Upper lobe of right lung (tissue), 1 donor: ENCODE measurements around the gene NT5C2. TPM values are rescaled to one million over a fixed set of nuclear protein-coding genes. Genes with fewer than 3 reads are reported as not detected.
"Not testable (repeated sequence)": the region's sequence is repeated elsewhere in the genome, so short reads cannot be mapped to it uniquely, and the experiment has no call there.

ENCODE experiments used
- ATAC-seq: fragments of 200-7000 bp; cut with Tn5 transposase; one replicate; pipeline ENCODE4 v1.9.1; 2020; ENCODE audit warnings: mild to moderate bottlenecking, moderate library complexity
- DNase-seq: peaks from one replicate; pipeline ENCODE4 v3.0.0-alpha.2; 2020
- H3K27ac ChIP-seq: fragments of 200-600 bp; one replicate; pipeline ENCODE4 v1.8.0; 2022
- H3K27me3 ChIP-seq: fragments of 200-600 bp; one replicate; pipeline ENCODE4 v1.8.0; 2022; ENCODE audit warnings: mild to moderate bottlenecking
- H3K36me3 ChIP-seq: fragments of 200-600 bp; one replicate; pipeline ENCODE4 v1.8.0; 2022
- H3K4me1 ChIP-seq: fragments of 200-600 bp; one replicate; pipeline ENCODE4 v1.8.0; 2022
- H3K4me3 ChIP-seq: fragments of 200-600 bp; one replicate; pipeline ENCODE4 v1.8.0; 2022; ENCODE audit warnings: mild to moderate bottlenecking
- H3K9me3 ChIP-seq: fragments of 200-600 bp; one replicate; pipeline ENCODE4 v1.8.0; 2022
- intact Hi-C: fragments of 100-400 bp; cut with DNase I; formaldehyde crosslinking; loops from one replicate; pipeline ENCODE4 v1.11.0; 2022
- total RNA-seq: library from RNA; stranded (reverse); fragmentation: NEBNext Ultra II Directional; extraction: Animal tissue kit (Norgen Biotek cat#: 25700); gene quantifications from one replicate; pipeline ENCODE4 v1.2.1, GENCODE V29; 2021
- TF ChIP-seq, protein P1 (sequence below): fragments of 200-600 bp; IDR thresholded peaks from one replicate; pipeline ENCODE4 v1.8.0; 2022; ENCODE audit warnings: antibody characterized with exemption
- donor health status: DM: no; HTN: yes; CAD: no; lungs with severe emphysema.

Gene NT5C2
- total RNA-seq, 1 donor from 2014 or later: 92.7 TPM

DNA sequence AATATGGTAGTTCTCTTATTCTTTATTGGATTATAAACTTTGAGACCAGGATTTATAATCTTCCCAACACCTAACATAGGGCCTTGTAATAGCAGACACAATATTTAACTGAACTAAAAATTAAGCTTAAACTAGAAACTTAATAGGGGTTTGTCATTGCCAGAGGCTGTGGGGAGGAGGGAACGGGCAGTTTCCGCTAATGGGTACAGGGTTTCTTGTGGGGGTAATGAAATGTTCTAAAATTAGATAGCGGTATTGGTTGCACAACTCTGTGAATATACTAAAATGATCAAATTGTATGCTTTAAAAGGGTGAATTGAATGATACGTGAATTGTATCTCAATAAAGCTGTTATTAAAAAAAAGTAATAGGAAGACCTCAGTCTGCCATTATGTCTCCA is 45.4 kb downstream of the NT5C2 start:
- Histone ChIP-seq H3K9me3 (no peaks in the 10 kb centered on the region), H3K27me3 (no peaks in the 10 kb centered on the region), H3K4me1 (peaks cover 25% of the 10 kb centered on the region), H3K27ac (no peak overlapping the region), H3K4me3 (no peak overlapping the region), H3K36me3 (peaks cover 9% of the 10 kb centered on the region)
- TF ChIP-seq, protein P1, sequence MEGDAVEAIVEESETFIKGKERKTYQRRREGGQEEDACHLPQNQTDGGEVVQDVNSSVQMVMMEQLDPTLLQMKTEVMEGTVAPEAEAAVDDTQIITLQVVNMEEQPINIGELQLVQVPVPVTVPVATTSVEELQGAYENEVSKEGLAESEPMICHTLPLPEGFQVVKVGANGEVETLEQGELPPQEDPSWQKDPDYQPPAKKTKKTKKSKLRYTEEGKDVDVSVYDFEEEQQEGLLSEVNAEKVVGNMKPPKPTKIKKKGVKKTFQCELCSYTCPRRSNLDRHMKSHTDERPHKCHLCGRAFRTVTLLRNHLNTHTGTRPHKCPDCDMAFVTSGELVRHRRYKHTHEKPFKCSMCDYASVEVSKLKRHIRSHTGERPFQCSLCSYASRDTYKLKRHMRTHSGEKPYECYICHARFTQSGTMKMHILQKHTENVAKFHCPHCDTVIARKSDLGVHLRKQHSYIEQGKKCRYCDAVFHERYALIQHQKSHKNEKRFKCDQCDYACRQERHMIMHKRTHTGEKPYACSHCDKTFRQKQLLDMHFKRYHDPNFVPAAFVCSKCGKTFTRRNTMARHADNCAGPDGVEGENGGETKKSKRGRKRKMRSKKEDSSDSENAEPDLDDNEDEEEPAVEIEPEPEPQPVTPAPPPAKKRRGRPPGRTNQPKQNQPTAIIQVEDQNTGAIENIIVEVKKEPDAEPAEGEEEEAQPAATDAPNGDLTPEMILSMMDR: no peak
- intact Hi-C loops: no loop called here
- DNase-seq (no peak), ATAC-seq (no peak)

DNA sequence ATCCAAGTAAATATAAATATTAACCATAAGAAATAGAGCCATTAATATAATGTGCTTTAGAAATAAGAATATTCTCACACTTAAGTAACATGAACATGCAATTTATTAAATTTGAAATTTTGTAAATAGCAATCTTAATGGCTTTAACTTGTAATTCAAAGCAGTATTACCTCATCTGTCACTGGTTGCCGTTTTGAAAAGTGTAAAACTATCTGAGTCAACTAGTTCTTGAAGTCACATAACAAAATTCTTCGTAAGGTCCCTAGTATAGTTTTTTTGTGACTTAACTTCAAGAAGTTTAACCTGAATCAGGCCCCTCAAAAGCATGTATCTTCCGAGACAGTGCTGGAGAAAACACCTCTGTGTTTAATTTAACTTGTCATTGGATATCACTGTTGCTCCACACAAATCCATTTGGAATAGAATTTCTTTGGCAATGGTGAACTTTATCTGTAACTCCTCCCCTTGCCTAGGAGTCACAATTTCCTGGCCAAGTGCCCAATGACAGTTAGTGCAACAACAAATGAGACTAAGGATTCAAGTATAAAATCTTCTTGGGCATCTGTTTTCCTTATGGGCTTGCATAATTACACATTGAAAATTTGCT is 47.1 kb downstream of the NT5C2 start:
- no peak overlapping the region for H3K4me3 ChIP-seq
- intact Hi-C loops: no loop called here
- peaks cover 20% of the 10 kb centered on the region for H3K4me1 ChIP-seq
- no peaks in the 10 kb centered on the region for H3K27me3 ChIP-seq
- no peak for ATAC-seq
- no peak overlapping the region for H3K27ac ChIP-seq
- TF ChIP-seq, protein P1: no peak
- peaks cover 8% of the 10 kb centered on the region for H3K36me3 ChIP-seq
- H3K9me3 ChIP-seq: no peaks in the 10 kb centered on the region
- DNase-seq: no peak

- H3K4me3 ChIP-seq: no peak overlapping the region
- H3K4me1 ChIP-seq: peaks cover 20% of the 10 kb centered on the region
- peaks cover 12% of the 10 kb centered on the region for H3K36me3 ChIP-seq
- no peaks in the 10 kb centered on the region for H3K27me3 ChIP-seq
- no peak overlapping the region for H3K27ac ChIP-seq
- ATAC-seq (no peak), DNase-seq (no peak)
- H3K9me3 ChIP-seq: no peaks in the 10 kb centered on the region
- intact Hi-C loops: no loop called here
- TF ChIP-seq, protein P1: no peak
Measured at GRCh38 chr10:103145046-103145445, 48.0 kb downstream of the NT5C2 start.

GRCh38 chr10:103144041-103144440 is 49.0 kb downstream of the NT5C2 start:
- Histone ChIP-seq H3K27ac (no peak overlapping the region), H3K36me3 (peaks cover 17% of the 10 kb centered on the region), H3K4me3 (no peak overlapping the region), H3K9me3 (no peaks in the 10 kb centered on the region), H3K27me3 (no peaks in the 10 kb centered on the region), H3K4me1 (peaks cover 20% of the 10 kb centered on the region)
- TF ChIP-seq, protein P1: no peak
- intact Hi-C loops: no loop called here
- no peak for ATAC-seq
- no peak for DNase-seq

DNA sequence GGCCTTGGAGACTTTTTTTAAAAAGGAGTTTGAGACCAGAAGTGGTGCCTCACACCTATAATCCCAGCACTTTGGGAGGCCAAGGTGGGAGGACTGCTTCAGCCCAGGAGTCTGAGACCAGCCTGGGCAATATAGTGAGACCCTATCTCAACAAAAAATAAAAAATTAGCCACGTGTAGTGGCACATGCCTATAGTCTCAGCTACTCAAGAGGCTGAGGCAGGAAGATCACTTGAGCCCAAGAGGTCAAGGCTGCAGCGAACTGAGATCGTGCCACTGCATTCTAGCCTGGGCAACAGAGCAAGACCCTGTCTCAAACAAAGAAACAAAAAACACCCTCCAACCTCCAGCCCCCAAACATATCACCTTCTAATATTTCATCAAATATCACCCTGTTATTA is 49.4 kb downstream of the NT5C2 start:
- ATAC-seq, DNase-seq, intact Hi-C loops, H3K27me3 ChIP-seq, H3K4me3 ChIP-seq, H3K27ac ChIP-seq, H3K9me3 ChIP-seq: not testable (repeated sequence)
- peaks cover 20% of the 10 kb centered on the region for H3K4me1 ChIP-seq
- H3K36me3 ChIP-seq: peaks cover 21% of the 10 kb centered on the region

DNA sequence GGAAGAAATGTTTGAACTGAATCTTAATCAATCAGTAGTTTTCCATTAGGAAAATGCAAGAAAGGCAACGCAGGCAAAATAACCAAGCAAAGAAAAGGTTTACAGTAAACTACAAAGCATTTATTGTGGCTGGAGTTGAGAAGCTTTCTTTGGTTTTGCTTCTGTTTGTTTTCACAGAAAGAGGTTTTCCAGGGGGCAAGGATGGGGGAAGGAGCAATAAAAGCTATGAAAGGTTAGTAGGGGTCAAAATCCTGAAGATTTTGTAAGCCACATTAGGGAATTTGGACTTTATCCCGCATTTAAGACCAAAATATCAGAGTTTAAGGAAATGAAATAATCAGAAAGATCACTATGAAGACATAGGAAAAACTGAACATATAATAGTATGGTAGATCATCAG is 51.1 kb downstream of the NT5C2 start:
- TF ChIP-seq, protein P1: no peak
- no peak overlapping the region for H3K4me3 ChIP-seq
- H3K27ac ChIP-seq: no peak overlapping the region
- no peaks in the 10 kb centered on the region for H3K27me3 ChIP-seq
- H3K4me1 ChIP-seq: peaks cover 20% of the 10 kb centered on the region
- no peak for ATAC-seq
- no peaks in the 10 kb centered on the region for H3K9me3 ChIP-seq
- H3K36me3 ChIP-seq: peaks cover 38% of the 10 kb centered on the region
- no peak for DNase-seq
- intact Hi-C loops: no loop called here
